ENCODE results near the gene TBC1D32. TPM values are rescaled to one million over a fixed set of nuclear protein-coding genes. Genes with fewer than 3 reads are reported as not detected.
A peak's percentile ranks its signal among the peaks of the same experiment; 100 is the strongest.
"Not testable (repeated sequence)": the region's sequence is repeated elsewhere in the genome, so short reads cannot be mapped to it uniquely, and the experiment has no call there.

TBC1D32 gene
- total and polyA plus RNA-seq, 8 donors = 6.6 to 22.2 (median 15.9) TPM

- no peak for DNase-seq
- no peaks in the 10 kb centered on the region for H3K4me1 ChIP-seq
- no peak for ATAC-seq
Observed at GRCh38 chr6:121223212-121223611, 111.1 kb downstream of the TBC1D32 start.

GRCh38 chr6:121222656-121223055, 111.6 kb downstream of the TBC1D32 start:
- intact Hi-C loops (cut with DNase I) = no loop called here
- DNase-seq (peak in 1 of 4 donors; percentile 10), ATAC-seq (peak; percentile 23)
- Histone ChIP-seq H3K9me3 (no peaks in the 10 kb centered on the region), H3K27ac (no peak overlapping the region), H3K36me3 (no peaks in the 10 kb centered on the region), H3K27me3 (no peaks in the 10 kb centered on the region), H3K4me3 (no peak overlapping the region), H3K4me1 (no peaks in the 10 kb centered on the region)
- TF ChIP-seq CTCF (IDR thresholded peaks at IDR 0.05) = peak in 1 of 2 donors; percentile 17

More at GRCh38 chr6:121223212-121223611, 111.1 kb downstream of the TBC1D32 start:
- intact Hi-C loops (cut with DNase I) = no loop called here
- TF ChIP-seq CTCF (IDR thresholded peaks at IDR 0.05) = no peak
- Histone ChIP-seq H3K27ac (no peak overlapping the region), H3K27me3 (no peaks in the 10 kb centered on the region), H3K9me3 (no peaks in the 10 kb centered on the region), H3K4me3 (no peak overlapping the region), H3K36me3 (no peaks in the 10 kb centered on the region)

DNA sequence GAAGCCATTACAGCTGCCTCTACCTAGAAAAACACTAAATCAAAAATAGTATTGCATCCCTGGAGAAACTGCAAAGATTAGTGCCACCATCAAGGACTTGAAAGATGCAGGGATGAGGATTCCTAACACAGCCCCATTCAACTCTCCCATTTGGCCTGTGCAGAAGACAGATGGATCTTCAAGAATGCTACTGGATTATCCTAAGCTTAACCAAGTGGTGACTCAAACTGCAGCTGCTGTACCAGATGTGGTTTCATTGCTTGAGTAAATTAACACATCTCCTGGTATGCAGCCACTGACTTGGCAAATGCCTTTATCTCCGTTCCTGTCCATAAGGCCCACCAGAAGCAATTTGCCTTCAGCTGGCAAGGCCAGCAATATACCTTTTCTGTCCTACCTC, 117.4 kb downstream of the TBC1D32 start:
- no peak overlapping the region for H3K4me3 ChIP-seq
- no peak for DNase-seq
- TF ChIP-seq CTCF (IDR thresholded peaks at IDR 0.05) = no peak
- H3K36me3 ChIP-seq = peaks cover 0 to 18% of the 10 kb centered on the region in 2 donors
- no peaks in the 10 kb centered on the region for H3K4me1 ChIP-seq
- no peaks in the 10 kb centered on the region for H3K27me3 ChIP-seq
- no peak for ATAC-seq
- peaks cover 0 to 29% of the 10 kb centered on the region in 2 donors for H3K9me3 ChIP-seq
- intact Hi-C loops (cut with DNase I) = no loop called here
- H3K27ac ChIP-seq = no peak overlapping the region

- H3K4me3 ChIP-seq; intact Hi-C loops (cut with DNase I); DNase-seq; ATAC-seq; H3K4me1 ChIP-seq; H3K27me3 ChIP-seq; H3K27ac ChIP-seq: not testable (repeated sequence)
- peaks cover 0 to 29% of the 10 kb centered on the region in 2 donors for H3K9me3 ChIP-seq
- peaks cover 0 to 18% of the 10 kb centered on the region in 2 donors for H3K36me3 ChIP-seq
Observed at GRCh38 chr6:121213341-121213740, 120.9 kb downstream of the TBC1D32 start.

DNA sequence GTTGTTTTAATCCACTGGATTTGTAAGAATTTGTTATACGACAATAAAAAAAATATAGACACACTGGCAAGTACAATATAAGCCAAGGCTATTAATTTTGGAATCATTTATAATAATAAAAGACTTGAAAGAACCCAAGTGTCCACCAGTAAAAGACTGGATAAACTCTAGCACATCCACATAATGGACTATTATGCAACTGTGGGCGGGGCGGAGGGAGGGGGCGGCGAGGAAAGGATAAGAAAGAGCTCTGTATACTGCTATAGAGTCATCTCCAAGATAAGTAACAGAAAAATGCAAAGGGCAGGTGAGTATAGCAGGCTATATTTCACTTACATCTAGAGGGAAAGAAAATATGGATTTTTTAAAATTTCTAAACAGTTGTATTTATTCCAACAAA, 123.3 kb downstream of the TBC1D32 start:
- peaks cover 0 to 13% of the 10 kb centered on the region in 2 donors for H3K36me3 ChIP-seq
- ATAC-seq (no peak), DNase-seq (peak in 1 of 4 donors; percentile 38)
- H3K9me3 ChIP-seq = peaks cover 0 to 23% of the 10 kb centered on the region in 2 donors
- intact Hi-C loops (cut with DNase I) = no loop called here
- H3K27me3 ChIP-seq = no peaks in the 10 kb centered on the region
- TF ChIP-seq CTCF (IDR thresholded peaks at IDR 0.05) = no peak
- no peak overlapping the region for H3K4me3 ChIP-seq
- no peak overlapping the region for H3K27ac ChIP-seq
- no peaks in the 10 kb centered on the region for H3K4me1 ChIP-seq

GRCh38 chr6:121205569-121205968, 128.7 kb downstream of the TBC1D32 start:
- Histone ChIP-seq H3K4me1 (no peaks in the 10 kb centered on the region), H3K4me3 (no peak overlapping the region), H3K9me3 (no peaks in the 10 kb centered on the region), H3K27me3 (no peaks in the 10 kb centered on the region), H3K27ac (no peak overlapping the region), H3K36me3 (no peaks in the 10 kb centered on the region)
- ATAC-seq (no peak), DNase-seq (no peak)
- intact Hi-C loops (cut with DNase I) = no loop called here
- TF ChIP-seq CTCF (IDR thresholded peaks at IDR 0.05) = no peak
